ENCODE results near the gene CYP4F3.
"Not testable (repeated sequence)": the region's sequence is repeated elsewhere in the genome, so short reads cannot be mapped to it uniquely, and the experiment has no call there.

The CYP4F3 gene

DNA sequence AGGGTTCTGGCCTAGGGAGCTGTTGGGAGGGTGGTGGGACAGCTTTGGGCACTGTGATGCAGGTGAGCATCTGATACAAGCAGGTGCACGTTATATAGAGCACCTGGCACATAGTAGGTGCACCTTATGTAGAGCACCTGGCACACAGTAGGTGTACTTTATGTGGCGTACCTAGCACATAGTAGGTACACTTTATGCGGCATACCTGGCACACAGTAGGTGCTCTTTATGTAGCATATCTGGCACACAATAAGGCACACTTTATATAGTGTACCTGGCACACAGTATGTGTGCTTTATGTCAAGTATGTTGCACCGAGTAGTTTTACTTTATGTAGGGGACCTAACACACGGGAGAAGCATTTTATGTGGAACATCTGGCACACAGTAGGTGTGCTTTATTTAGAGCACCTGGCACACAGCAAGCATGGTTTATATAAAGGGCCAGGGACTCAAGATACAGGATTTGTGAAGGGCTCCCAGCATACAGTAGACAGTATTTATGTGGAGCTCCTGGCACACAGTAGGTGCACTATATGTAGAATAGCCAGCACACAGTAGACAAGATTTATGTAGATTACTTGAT lies 30.6 kb downstream of the CYP4F3 start:
- DNase-seq = no peak

DNA sequence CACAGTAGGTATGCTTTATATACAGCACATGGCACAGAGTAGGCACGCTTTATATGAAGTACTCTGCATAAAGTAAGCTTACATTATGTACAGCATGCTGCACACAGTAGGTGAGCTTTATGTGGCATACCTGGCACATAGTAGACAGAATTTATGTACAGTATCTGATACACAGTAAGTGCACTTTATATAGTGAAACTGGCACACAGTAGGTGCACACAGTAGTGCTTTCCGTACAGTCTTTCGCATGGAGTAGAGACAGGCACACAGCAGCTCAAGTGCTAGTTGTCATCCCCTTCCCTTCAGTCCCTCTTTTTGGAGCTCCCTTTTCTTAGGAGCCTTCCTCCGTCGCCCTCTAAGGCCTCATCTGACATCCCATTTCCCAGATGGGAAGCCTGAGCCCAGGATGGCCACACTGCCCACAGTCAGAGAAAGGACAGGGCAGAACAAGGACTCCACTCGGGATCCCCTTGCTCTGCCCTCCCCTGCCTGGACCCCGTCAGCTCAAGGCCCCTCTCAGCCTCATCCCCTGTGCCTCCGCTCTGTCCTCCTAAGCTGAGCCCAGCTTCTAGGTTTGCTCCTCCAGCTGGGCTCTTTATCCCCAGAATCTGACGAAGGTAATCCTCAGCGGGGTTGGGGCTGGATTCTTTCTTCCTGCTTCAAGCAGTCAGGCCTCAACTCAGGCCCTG lies 31.3 kb downstream of the CYP4F3 start:
- no peak for DNase-seq

DNA sequence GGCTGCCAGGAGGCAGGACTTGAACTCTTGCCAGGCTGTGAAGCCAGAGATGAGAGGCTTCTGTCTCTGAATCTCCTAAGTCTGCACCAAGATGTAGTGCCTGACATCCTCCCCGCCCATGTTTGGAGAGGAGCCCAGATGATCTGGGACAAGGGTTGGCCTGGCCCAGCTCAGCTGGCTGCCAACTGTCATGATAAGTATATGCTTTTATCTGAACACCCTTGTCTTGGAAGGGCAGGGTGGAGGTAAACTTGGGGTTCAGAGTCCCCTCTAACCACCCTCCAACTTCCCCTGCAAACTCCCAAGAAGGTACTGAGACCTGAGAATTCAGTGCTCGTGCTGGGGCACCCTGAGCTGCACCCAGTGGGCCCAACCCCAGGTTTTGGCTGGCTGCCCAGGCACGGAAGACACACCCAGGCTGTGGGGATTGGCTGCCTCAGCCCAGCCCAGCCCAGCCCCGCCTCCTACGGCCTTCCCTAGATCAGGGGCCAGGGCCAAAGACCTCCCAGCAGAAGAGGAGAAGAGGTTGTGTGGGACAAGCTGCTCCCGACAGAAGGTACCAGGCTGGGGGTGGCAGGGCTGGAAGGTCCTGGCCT lies 32.0 kb downstream of the CYP4F3 start, which contains the start of gene CYP4F12:
CYP4F12 (plus strand) TSS at position 508 of the 596 bp plus-strand sequence. CDS start 443 bp downstream, outside the sequence.
- DNase-seq = peak; percentile 7

DNA sequence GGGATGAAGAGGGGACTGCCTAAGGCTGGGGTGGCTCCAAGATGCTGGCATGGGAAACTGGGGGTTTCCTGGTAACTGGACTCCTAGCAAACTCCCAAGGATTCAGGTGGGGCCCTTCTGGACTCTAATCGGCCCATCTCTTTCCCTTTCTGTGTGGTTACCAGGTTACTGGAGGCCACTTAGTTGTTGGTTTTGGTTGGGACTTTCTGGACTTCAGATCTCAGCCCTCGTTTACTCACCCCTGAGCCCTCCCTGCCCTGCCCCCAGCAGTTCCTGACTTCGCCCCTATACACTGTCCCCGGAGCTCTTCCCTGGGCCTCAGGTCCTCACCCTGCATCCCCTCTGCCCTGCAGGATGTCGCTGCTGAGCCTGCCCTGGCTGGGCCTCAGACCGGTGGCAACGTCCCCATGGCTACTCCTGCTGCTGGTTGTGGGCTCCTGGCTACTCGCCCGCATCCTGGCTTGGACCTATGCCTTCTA lies 32.5 kb downstream of the CYP4F3 start:
- DNase-seq = no peak

DNA sequence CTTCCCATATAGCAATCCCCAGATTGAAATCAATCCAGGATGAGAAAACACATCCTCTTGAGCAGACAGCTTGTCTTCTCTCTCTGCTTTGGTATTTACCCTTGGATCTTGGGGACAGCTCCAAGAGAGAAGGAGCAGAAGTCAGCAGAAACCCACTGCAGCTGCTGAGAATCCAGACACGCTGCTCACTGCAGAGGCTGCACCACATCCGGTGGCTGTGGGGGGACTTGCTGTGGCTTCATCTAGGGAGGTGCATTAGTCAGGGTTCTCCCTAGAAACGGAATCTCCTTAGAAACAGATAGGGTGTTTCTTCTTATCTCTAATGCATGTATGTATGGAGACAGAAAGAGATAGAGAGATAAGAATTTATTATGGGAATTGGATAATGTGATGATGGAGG lies 34.9 kb downstream of the CYP4F3 start:
- no peak for DNase-seq

DNA sequence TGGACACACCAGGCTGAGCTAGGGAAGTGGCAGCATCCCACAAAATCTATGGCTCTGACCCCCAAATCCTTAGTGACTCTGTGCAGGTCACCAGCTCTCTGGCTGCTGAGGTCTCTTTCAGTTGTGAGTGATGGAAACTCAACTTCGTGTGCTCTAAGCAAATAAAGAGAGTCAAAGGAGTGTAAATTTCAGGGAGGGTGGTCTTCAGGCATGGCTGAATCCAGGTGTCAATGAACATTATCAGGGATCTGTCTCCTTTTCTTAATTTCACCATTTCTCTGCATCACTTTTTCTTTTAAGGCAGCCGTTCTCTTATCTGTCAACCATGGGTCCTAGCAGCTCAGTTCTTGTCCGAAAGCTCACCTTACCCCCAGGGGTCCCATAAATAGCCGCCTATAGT lies 38.4 kb downstream of the CYP4F3 start:
- DNase-seq = no peak

DNA sequence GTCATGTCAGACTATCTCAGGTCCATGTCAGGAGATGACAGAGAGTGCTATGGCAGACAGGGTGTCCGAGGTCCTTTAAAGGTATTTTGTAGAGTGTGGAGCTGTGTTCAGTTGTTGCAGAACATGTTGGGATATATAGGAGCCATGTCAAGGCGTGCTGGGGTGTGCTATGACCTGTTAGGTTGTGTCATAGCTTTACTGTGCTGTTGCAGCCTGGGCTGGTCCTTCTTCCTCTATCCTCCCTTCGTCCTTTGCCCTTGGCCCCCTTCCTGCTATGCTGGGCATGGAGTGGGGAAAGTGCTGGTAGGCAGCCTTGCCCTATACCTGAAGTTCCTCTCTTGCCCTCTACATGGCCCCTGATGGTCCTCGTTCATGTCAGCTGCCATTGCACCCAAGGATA lies 39.2 kb downstream of the CYP4F3 start:
- DNase-seq = not testable (repeated sequence)

DNA sequence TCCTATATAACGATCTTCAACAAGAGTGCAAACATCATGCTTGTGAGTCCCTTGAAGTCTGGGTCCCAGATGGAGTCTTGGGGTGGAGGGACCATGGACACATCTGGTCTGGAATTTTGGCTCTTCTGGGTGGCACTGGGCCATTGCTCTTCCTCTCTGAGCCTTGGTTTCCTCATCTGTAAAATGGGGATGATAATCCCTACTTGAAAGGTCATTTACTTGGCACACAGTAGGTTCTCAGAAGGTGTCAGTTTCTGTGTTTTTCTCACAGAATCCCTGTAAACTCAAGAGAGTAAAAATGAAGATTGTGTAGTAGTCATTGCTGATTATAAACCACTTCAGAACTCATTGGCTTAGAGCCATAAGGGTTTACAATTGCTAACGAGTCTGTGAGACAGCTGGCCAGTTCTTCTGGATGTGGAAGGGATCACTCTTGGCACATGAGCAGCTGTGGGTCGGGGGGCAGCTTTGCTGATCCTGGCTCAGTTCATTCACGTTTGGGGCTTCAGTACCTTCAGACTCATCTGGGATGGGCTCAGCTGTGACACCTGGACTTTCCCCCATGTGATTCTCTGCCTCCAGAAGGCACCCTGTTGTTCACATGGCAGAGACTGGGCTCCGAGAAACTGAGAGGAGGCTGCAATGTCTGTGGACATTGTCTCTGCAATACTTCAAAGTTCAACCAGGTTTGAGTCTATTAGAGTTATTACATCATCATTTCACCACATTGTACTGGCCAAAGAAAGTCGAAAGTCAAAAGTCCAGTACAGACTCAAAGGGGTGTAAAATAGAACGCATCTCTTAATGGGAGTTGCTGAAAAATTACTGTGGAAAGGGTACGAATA lies 40.0 kb downstream of the CYP4F3 start:
- DNase-seq = no peak

DNA sequence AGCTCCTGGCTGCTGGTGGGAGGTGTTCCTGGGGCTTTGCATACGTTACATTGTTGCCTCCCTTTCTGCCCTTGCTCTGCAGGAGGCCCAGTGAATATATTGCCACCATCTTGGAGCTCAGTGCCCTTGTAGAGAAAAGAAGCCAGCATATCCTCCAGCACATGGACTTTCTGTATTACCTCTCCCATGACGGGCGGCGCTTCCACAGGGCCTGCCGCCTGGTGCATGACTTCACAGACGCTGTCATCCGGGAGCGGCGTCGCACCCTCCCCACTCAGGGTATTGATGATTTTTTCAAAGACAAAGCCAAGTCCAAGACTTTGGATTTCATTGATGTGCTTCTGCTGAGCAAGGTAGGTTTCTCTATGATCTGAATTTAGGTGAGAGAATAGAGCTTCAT lies 42.7 kb downstream of the CYP4F3 start:
- no peak for DNase-seq

DNA sequence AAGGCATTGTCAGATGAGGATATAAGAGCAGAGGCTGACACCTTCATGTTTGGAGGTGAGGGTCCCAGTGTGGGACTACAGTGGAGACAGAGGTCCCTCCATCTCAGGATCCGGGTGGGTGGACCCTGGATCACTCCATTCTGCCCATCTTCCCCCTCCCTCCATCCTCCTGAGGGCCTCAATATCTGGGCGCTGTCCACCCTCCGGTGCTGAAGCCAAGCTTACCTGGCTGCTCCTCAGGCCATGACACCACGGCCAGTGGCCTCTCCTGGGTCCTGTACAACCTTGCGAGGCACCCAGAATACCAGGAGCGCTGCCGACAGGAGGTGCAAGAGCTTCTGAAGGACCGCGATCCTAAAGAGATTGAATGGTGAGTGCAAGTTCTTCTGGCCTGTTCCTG lies 44.1 kb downstream of the CYP4F3 start:
- DNase-seq = no peak

DNA sequence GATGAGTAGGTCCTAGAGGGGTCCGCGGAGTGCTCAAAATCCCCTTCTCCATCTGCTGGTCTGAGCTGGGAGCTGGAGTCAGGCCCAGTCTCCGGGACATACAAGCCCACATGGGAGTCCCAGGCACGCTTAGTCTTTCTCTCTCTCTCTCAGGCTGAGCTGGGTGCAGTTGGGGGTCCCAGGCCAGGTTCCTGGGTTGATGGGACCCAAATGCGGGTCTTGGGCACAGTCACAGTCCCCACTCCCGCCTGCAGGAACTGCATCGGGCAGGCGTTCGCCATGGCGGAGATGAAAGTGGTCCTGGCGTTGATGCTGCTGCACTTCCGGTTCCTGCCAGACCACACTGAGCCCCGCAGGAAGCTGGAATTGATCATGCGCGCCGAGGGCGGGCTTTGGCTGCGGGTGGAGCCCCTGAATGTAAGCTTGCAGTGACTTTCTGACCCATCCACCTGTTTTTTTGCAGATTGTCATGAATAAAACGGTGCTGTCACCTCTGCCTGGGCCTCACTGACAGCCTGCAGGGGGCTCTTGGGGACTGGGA lies 56.0 kb downstream of the CYP4F3 start:
- DNase-seq = no peak

DNA sequence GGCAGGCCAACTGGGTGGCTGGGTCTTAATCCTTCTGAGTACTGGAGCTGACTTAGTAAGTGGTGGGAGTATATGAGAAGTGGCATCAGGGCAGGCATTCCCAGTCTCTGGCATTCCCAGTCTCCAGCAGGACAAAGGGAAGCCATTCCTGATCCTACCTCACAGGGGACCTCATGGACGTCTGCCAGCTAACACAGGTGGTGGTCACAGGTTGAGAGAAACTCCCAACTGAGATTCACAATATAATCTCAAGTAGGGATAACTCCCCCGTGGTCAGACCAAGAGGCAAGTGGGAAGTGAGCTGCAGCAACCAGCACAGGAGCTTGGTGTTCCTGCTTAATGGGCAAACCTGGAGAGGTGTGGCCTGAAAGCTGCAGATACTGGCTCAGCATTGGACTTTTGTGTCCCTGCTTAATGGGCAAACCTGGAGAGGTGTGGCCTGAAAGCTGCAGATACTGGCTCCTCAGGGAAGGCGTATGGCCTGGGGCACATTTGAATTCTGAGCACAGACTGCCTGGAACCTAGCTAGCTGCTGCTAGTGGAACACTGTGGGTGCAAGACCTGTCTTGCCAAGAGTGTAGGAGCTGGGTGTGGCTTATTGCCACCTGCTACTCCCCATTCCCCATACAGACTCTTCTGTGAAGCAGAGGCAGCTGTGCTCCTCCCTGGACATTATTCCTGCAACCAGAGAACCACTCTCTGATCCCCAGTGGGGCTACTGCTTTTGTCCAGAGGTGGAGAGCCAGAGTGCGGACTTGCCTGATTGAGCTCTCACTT lies 61.2 kb downstream of the CYP4F3 start:
- DNase-seq = no peak

DNA sequence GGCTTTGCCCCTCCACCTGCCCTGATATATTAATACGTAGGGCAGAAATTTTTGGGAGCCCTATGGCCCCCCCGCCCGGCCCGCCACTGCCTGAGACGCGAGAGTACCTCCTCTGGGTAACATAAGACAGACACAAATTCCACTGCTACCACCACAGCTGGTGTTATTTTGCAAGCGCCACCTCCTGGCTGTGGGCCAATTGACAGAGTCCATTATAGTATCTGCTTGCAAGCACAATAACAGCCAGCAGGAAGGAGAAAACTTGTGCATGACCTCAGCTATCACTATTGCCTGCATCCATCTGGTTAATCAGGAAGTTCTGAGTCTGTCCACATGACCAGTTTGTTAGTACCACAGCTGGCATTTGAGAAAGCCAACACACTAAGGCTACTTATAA lies 61.8 kb downstream of the CYP4F3 start:
- peak; percentile 15 for DNase-seq
